HUES64 (cell line): ENCODE results near the gene UTF1.
"Not testable (repeated sequence)": the region's sequence is repeated elsewhere in the genome, so short reads cannot be mapped to it uniquely, and the experiment has no call there.

ENCODE experiments used
- H3K27ac ChIP-seq: 2 replicates; pipeline ENCODE4 v1.7.0; 2013; ENCODE audit warnings: low read depth, low read length, inconsistent platforms
- H3K27me3 ChIP-seq: 2 replicates; pipeline ENCODE4 v1.6.1; 2013; ENCODE audit warnings: mild to moderate bottlenecking, low read length; ENCODE audit not compliant: insufficient read depth
- H3K36me3 ChIP-seq: 2 replicates; pipeline ENCODE4 v1.6.1; 2013; ENCODE audit warnings: mild to moderate bottlenecking, low read length; ENCODE audit not compliant: insufficient read depth
- H3K4me1 ChIP-seq: 2 replicates; pipeline ENCODE4 v1.6.1; 2013; ENCODE audit warnings: mild to moderate bottlenecking, low read length, moderate library complexity; ENCODE audit not compliant: insufficient read depth
- H3K4me3 ChIP-seq: 2 replicates; pipeline ENCODE4 v1.5.1; 2013; ENCODE audit warnings: mild to moderate bottlenecking, low read length, moderate library complexity
- H3K9ac ChIP-seq: 2 replicates; pipeline ENCODE4 v1.6.1; 2013; ENCODE audit warnings: mild to moderate bottlenecking, low read depth, low read length
- H3K9me3 ChIP-seq: 2 replicates; pipeline ENCODE4 v1.6.1; 2013; ENCODE audit warnings: low read depth, low read length; ENCODE audit not compliant: insufficient read depth
- WGBS: fragments of 150-250, 120-280 bp; methylation state at CpG from one replicate; pipeline ENCODE4 v1.1.7; 2013; ENCODE audit warnings: missing lambda C conversion rate; 5-methylcytosine and 5-hydroxymethylcytosine counted together

Gene UTF1

DNA sequence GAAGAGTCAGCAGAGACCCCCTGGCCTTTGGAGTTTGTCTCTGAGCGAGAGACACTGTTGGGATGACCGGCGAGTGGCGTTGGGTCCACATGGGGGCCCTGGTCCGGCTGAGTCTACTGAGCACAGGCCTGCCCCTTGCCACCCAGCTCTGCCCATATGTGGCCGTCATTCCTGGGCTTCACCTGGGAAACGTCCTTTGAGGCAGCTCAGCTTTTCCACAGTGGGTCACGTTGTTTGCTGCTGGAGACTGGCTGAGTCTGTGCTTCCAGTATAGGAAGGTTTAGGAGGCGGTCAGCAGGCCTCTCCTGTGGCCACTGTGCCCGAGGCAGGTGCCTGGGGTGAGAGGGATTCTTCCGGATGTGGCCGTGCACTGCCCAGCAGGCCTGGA, 29.6 kb downstream of the UTF1 start:
- Histone ChIP-seq H3K27me3 (peaks cover 19% of the 10 kb centered on the region), H3K9ac (no peak overlapping the region), H3K36me3 (no peaks in the 10 kb centered on the region), H3K27ac (no peak overlapping the region), H3K9me3 (no peaks in the 10 kb centered on the region), H3K4me3 (no peak overlapping the region), H3K4me1 (peaks cover 13% of the 10 kb centered on the region; the same call in 1 of the 2 replicates)
- WGBS, result 82% methylated on average over 12 of the region's 12 CpGs

DNA sequence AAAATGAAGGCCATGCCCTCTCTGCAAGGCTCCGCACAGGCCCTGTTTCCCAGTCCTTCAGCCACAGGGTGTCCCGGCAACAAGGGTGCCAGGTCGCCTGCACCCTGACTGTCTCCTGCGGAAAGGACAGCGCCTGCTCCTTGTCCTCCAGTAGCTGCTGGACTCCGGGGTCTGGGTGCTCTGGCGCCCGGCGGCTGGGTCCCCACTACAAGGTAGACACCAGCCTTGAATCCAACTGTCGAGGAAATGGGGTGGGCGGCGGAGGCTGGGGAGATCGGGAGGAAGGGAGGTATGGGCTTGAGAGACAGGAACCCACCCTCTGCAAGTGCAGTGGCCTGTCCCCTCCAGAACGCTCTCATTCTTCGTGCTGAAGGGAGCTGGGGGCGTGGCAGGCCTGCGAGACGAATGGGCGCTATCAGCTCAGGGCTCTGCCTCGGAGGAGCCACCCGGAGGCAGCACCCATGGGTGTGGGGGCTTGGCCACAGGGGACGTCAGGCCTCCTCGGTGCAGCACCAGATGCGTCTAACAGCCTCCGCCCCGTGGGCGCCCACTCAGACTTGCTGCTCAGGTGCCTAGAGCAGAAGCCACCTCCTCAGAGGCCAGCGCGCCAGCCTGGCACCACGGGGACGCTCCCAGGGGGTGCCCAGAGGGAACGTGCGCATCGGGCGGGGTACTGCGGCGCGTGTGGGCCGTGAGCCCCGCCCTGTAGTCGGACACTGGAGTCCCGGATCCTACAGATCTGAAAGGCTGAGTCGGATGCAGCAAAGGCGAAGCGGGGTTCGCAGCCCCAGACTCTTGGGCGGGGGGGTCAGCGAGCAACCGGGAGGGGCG, 31.1 kb downstream of the UTF1 start:
- peak overlapping the region; percentile 62 for H3K4me3 ChIP-seq

DNA sequence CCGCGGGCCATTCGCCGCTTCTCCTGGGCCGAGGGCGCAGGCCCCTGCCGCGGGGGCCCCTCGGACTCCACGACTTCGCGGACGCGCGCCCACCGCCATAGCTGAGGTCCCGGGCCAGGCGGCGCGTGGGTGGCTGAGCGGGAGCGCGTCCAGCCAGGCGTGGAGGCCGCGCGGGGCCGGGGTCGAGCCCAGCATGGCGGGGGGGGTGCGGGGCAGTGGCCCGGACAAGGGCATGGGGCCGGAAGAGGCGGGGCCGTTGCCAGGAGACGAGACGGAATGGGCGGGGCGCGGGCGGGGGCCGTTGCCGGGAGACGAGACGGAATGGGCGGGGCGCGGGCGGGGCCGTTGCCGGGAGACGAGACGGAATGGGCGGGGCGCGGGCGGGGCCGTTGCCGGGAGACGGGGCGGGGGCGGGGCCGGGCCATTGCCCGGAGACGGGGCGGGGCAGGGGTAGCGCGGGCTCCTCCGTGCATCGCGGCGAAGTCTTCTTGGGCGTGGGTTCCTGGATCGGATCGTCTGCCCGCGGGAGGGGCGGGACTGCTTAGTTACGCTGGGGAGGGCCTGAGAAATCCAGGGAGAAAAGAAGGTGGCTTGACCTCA, 31.8 kb downstream of the UTF1 start:
- under 1% methylated on average over 78 of the region's 79 CpGs for WGBS
- Histone ChIP-seq H3K27ac (no peak overlapping the region), H3K9me3 (no peaks in the 10 kb centered on the region), H3K4me1 (peaks cover 13% of the 10 kb centered on the region; the same call in 1 of the 2 replicates), H3K27me3 (peaks cover 19% of the 10 kb centered on the region), H3K4me3 (peak overlapping the region; percentile 62), H3K36me3 (no peaks in the 10 kb centered on the region), H3K9ac (peak overlapping the region; percentile 47)

More for the DNA sequence above, 31.1 kb downstream of the UTF1 start:
- peaks cover 13% of the 10 kb centered on the region; the same call in 1 of the 2 replicates for H3K4me1 ChIP-seq
- peak overlapping the region; percentile 47 for H3K9ac ChIP-seq
- 36% methylated on average over 48 of the region's 50 CpGs for WGBS
- no peaks in the 10 kb centered on the region for H3K9me3 ChIP-seq
- no peak overlapping the region for H3K27ac ChIP-seq
- H3K36me3 ChIP-seq, result no peaks in the 10 kb centered on the region
- peaks cover 19% of the 10 kb centered on the region for H3K27me3 ChIP-seq

DNA sequence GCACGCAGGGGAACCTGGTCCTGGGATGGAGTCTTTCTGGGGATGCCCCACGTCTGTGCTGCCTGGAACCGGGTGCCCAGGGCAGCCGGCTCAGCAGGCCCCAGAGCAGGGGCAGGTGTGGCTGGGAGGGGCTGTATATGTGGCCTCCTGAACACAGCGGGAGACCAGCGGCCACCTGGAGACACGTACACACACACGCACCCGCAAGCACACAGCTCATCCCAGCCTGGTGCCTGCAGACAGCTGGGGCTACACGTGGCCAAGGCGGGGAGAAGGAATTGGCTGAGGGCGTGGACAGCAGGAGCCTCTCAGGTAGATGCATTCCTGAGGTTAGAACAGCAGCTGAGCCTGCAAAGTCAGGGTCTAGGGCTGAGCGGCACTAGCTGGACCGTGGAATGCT, 32.7 kb downstream of the UTF1 start:
- H3K27me3 ChIP-seq, result peaks cover 19% of the 10 kb centered on the region
- no peaks in the 10 kb centered on the region for H3K36me3 ChIP-seq
- 85% methylated on average over 14 of the region's 14 CpGs for WGBS
- H3K9ac ChIP-seq, result no peak overlapping the region
- H3K27ac ChIP-seq, result no peak overlapping the region
- H3K4me1 ChIP-seq, result 0 out of 2 replicates have a peak, but pooled peaks cover 10% of the 10 kb centered on the region
- H3K4me3 ChIP-seq, result no peak overlapping the region
- H3K9me3 ChIP-seq, result no peaks in the 10 kb centered on the region

DNA sequence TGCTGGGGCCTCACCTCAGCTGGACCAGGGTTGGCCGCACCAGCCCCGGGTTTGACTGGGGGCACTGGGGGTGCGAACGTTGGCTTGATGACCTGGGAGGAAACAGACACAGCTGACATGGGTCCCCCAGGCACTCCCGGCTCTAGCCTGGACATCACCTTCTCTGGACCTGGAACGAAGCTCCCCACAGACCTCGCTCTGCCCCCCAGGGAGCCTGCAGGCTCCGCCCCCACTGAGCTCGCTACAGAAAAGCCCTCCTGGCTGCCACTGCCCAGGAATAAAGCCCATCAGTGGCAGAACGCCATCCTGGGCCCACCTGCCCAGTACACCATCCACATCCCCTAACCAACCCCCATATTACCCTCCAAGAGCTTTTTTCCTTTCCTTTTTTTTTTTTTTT, 33.7 kb downstream of the UTF1 start:
- Histone ChIP-seq H3K36me3 (no peaks in the 10 kb centered on the region), H3K27me3 (peaks cover 19% of the 10 kb centered on the region), H3K9ac (no peak overlapping the region), H3K27ac (no peak overlapping the region), H3K4me1 (0 out of 2 replicates have a peak, but pooled peaks cover 10% of the 10 kb centered on the region), H3K9me3 (no peaks in the 10 kb centered on the region), H3K4me3 (no peak overlapping the region)
- 83% methylated on average over 10 of the region's 10 CpGs for WGBS

DNA sequence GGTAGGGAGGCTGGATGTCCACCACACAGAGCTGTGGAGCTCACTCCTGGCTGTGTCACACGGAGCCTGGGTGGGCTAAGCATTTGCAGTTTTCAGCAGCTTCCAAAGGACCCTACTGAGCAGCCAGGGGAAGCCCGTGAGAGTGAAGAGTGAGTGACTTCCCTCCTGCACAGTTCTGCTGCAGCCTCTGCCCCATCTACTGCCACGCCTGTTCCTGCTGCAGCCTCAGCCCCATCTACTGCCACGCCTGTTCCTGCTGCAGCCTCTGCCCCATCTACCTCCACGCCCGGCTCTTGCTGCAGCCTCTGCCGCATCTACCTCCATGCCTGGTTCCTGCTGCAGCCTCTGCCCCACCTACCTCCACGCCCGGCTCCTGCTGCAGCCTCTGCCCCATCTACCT, 34.4 kb downstream of the UTF1 start:
- H3K27me3 ChIP-seq, result peaks cover 19% of the 10 kb centered on the region
- H3K9ac ChIP-seq, result no peak overlapping the region
- 82% methylated on average over 9 of the region's 9 CpGs for WGBS
- no peaks in the 10 kb centered on the region for H3K36me3 ChIP-seq
- no peak overlapping the region for H3K4me3 ChIP-seq
- 0 out of 2 replicates have a peak, but pooled peaks cover 10% of the 10 kb centered on the region for H3K4me1 ChIP-seq
- H3K27ac ChIP-seq, result no peak overlapping the region
- H3K9me3 ChIP-seq, result no peaks in the 10 kb centered on the region

DNA sequence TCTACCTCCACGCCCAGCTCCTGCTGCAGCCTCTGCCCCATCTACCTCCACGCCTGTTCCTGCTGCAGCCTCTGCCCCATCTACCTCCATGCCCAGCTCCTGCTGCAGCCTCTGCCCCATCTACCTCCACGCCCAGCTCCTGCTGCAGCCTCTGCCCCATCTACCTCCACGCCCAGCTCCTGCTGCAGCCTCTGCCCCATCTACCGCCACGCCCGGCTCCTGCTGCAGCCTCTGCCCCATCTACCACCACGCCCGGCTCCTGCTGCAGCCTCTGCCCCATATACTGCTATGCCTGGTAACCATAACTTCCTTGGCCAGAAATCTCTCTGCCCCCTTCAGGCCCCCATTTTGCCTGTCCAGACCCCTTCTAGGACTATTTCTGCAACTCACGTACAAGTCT, 35.0 kb downstream of the UTF1 start:
- not testable (repeated sequence) for H3K4me1 ChIP-seq, H3K27ac ChIP-seq
- WGBS, result 76% methylated on average over 10 of the region's 10 CpGs

DNA sequence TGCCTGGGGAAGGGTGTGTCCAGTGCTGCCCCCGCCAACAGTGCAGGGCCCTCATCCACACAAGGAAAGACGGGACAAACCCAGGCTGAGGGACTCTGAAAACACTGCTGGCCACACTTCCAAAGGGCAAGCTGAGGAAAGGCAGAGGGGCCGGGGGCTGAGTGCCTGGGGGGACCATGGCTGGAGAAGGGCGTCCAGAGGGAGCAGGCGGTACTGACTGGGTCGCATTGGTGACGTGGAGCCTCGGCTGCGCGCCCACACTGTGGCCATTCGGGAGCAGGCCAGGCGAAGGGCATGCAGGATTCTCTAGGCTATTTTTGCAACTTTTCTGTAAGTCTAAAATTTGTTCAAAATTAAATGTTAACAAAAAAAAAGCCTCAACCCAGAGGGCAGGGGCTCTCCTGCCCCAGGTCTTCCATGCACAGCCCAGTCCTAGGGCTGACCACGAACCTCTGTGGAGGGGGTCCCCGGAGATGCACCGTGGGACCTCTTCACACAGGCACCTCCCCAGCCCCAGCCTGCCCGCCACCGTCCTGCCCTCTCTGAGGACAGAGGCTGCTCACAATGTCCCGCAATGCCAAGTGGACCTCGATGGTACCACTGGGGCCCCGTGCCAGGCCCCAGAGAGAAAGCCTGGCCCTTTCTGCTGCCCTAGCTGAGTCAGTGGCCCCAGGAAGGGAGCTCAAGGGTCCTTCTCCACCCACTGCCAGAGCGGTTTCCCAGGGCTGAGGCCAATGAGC, 36.2 kb downstream of the UTF1 start:
- Histone ChIP-seq H3K4me1 (0 out of 2 replicates have a peak, but pooled peaks cover 8% of the 10 kb centered on the region), H3K27me3 (peaks cover 17% of the 10 kb centered on the region), H3K27ac (no peak overlapping the region), H3K9ac (no peak overlapping the region), H3K4me3 (no peak overlapping the region), H3K9me3 (no peaks in the 10 kb centered on the region), H3K36me3 (no peaks in the 10 kb centered on the region)
- 95% methylated on average over 21 of the region's 21 CpGs for WGBS

More for the DNA sequence above, 35.0 kb downstream of the UTF1 start:
- H3K4me3 ChIP-seq, H3K9ac ChIP-seq, H3K36me3 ChIP-seq, H3K9me3 ChIP-seq: not testable (repeated sequence)
- H3K27me3 ChIP-seq, result peaks cover 19% of the 10 kb centered on the region

DNA sequence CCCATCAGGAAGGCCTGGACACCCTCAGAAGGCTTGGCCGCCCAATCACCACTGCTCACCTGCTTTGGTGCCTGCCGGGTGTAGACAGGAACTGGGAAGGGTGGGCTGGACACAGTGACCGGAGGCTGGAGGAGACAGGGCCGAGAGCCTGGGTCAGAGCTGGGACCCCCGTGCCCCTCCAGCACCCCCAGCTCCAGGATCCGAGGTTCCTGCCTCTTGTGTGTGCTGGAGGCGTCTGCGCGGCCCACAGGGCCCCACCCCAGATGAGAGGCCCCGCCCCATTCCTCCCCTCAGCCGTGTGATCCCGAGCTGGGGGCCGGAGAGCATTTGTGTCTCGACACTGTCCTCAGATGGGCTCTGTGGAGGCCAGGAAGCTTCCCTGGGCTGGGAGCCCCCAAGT, 37.3 kb downstream of the UTF1 start:
- Histone ChIP-seq H3K9ac (no peak overlapping the region), H3K4me3 (no peak overlapping the region), H3K36me3 (no peaks in the 10 kb centered on the region), H3K27me3 (peaks cover 13% of the 10 kb centered on the region), H3K27ac (no peak overlapping the region), H3K9me3 (no peaks in the 10 kb centered on the region), H3K4me1 (0 out of 2 replicates have a peak, but pooled peaks cover 4% of the 10 kb centered on the region)
- 85% methylated on average over 14 of the region's 14 CpGs for WGBS

DNA sequence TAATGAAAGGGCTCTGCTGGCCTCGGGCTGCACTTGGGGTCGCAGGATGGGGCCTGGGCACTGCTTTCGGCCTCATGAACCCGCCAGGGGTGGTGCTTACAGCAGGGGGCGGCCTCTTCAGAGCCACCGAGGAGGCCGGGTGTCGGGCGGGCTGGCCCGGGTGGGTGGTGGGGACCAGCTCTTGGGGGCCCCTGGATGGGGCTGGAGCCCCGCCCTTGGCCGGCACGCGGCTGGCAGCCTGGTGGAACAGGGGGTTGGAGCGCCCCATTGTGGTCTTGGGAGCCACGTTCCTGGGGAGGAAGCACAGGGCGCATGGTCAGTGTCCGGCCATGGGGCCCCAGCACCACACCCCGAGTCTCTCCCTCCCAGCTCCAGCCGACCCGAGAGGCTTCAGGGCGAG, 37.8 kb downstream of the UTF1 start:
- no peak overlapping the region for H3K9ac ChIP-seq
- peaks cover 8% of the 10 kb centered on the region for H3K27me3 ChIP-seq
- no peaks in the 10 kb centered on the region for H3K36me3 ChIP-seq
- H3K4me3 ChIP-seq, result no peak overlapping the region
- H3K4me1 ChIP-seq, result no peaks in the 10 kb centered on the region
- no peak overlapping the region for H3K27ac ChIP-seq
- WGBS, result 90% methylated on average over 22 of the region's 22 CpGs
- no peaks in the 10 kb centered on the region for H3K9me3 ChIP-seq

DNA sequence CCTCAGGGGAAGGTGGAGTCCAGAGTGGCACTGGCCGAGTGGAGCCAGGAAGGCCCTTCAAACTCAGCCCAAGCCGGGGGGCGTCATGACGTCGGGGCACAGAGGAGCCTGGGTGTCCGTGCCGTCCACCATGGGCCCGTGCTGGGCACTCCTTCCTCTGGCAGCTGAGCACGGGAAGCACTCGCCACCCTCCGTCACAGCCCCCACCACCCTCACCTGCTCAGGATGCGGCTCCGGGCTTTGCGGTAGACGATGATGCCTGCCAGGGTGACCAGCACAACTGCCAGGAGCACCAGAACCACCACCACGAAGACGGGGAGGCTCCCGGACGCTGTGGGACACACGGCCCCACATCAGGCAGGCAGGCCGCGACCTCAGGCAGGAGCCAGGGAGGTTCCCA, 38.5 kb downstream of the UTF1 start:
- no peaks in the 10 kb centered on the region for H3K9me3 ChIP-seq
- no peak overlapping the region for H3K27ac ChIP-seq
- H3K9ac ChIP-seq, result no peak overlapping the region
- peaks cover under 1% of the 10 kb centered on the region; the same call in 1 of the 2 replicates for H3K27me3 ChIP-seq
- 95% methylated on average over 22 of the region's 22 CpGs for WGBS
- H3K4me1 ChIP-seq, result no peaks in the 10 kb centered on the region
- H3K4me3 ChIP-seq, result no peak overlapping the region
- H3K36me3 ChIP-seq, result no peaks in the 10 kb centered on the region
